ENCODE measurements around the gene ATP10B.
"Not testable (repeated sequence)": the region's sequence is repeated elsewhere in the genome, so short reads cannot be mapped to it uniquely, and the experiment has no call there.

Gene ATP10B

GRCh38 chr5:160760008-160760407, 92.0 kb downstream of the ATP10B start:
- DNase-seq (ENCODE audit: low read depth in 2 of 2): no peak

GRCh38 chr5:160757194-160757593, 94.8 kb downstream of the ATP10B start:
- DNase-seq (ENCODE audit: low read depth in 2 of 2): no peak

DNA sequence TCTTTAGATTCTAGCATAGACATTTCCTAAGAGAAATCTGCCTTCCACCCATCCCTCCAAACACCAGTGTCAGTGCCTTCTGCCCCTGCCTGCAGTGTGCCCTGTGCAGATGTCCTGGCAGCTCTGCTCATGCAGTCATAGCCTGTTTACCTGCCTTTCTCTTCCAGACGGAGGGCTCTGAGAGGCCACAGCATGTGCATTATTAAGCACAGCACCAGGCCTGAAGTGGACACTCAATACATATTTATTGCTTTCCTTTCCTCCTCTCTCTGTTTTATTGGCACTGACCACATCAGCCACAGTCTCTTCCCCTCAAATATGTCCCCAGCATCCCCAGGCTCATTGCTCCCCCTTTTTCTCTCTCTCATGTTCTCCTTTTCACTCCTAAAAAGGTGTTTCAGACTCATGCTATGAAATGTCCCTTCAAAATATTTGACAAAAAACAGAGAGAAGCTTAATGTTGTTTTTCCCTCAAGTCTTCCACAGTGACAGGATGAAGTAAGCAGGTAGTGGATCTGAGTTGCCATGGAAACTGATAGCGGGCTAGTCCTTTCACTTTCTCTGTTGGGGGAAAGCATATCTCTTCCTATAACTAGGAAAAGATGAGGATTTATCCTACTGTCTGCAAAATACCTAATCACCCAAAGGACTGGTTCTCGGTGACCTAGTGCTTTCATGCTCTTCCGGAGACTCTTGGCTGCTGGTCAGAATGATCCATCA, 100.9 kb downstream of the ATP10B start:
- DNase-seq (ENCODE audit: low read depth in 2 of 2): no peak

DNA sequence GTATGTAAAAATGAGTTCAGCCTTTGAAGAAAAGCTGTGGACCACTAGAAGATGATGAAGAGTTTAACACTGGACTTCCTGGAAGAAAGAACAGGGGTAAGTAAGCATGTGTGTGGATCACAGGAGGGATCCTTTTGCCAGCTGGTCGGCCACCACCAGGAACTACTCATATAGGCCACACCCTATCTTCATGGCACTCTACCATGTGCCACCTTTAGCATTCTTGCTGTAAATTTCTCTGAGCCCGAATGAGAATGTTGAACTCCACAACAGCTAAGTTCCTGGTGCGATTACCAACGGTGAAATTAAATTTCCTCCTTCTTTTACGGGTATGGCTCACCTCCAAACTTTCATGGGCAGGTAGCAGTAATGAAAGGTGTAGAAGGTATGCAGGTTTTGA, 102.3 kb downstream of the ATP10B start:
- DNase-seq (ENCODE audit: low read depth in 2 of 2): no peak

DNA sequence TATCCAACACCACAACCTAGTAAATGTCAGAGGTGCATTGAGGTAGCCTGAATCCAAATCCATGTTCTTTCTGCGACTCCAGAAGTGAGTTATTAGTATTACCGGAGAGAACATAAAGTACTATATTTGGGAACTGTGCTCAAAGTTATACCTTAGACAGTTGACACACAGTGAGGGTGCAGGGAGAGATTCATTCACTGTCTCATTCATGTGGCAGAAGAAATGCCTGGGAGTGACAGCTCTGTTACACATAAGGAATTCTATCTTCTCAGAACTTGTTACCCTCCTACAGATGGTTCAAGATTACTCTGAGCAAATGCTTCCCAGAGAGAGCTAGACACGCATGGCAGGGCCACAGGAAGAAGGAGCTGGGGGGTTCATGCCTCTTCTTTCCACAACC, 103.0 kb downstream of the ATP10B start:
- no peak for DNase-seq (ENCODE audit: low read depth in 2 of 2)

DNA sequence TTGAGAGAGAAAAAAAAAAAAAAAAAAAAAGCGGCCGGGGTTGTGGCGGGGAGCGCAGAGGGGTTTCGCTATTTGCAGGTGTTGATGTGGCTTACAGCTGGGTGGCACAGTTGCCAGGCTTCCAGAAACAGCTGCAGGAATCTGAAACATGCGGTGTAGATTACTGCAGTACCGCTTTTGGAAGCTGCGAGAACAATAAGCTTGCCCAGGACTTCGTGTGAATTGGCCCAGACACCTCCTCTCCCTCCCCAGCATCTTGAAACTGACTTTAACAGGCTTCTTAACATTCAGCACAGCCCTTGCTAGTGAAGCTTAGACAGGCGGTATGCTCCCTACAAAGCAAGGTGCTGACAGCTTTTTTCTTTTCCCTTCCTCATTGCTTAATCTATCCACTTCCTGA, 104.0 kb downstream of the ATP10B start:
- no peak for DNase-seq (ENCODE audit: low read depth in 2 of 2)

GRCh38 chr5:160747559-160747958, 104.5 kb downstream of the ATP10B start:
- DNase-seq (ENCODE audit: low read depth in 2 of 2): no peak

DNA sequence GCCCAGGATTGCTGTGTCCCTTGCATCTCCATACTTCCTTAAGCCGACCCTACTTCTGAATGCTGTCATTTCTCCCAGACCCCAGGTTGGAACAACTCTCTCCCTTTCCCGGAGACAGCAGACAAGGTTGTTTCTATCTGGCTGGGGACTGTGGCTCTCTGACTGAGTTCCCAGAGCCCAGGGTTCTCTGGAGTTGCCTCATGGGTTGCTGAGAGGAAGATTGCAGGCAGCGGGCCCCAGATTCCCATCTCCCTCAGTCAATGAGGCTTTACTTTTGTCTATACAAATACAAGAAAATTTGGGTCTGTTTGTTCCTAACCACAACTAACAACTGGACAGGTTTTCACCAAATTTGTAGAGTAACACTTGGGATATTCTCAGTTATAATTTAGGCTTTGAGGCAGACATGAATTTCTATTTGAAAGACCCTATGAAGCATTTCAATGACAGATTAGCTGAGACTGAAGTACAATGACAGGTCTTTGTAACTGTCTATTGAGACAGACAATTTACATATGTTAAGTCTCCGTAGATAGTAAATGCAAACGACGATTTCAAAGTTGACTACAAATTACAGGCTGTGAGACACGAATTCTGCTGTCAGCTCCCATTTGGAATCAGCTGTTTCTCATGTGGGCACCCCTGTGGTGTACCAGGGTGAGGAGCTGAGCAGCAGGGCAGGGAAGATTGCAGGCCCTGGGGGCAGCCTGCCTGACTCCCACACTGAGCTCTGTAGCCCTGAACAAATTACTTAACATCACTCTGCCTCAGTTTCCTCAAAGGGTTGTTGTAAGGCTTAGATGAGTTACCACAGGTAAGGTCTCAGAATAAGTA, 107.5 kb downstream of the ATP10B start:
- DNase-seq (ENCODE audit: low read depth in 2 of 2): no peak

GRCh38 chr5:160743027-160743426, 109.0 kb downstream of the ATP10B start:
- DNase-seq (ENCODE audit: low read depth in 2 of 2): no peak

GRCh38 chr5:160742446-160742845, 109.6 kb downstream of the ATP10B start:
- no peak for DNase-seq (ENCODE audit: low read depth in 2 of 2)

DNA sequence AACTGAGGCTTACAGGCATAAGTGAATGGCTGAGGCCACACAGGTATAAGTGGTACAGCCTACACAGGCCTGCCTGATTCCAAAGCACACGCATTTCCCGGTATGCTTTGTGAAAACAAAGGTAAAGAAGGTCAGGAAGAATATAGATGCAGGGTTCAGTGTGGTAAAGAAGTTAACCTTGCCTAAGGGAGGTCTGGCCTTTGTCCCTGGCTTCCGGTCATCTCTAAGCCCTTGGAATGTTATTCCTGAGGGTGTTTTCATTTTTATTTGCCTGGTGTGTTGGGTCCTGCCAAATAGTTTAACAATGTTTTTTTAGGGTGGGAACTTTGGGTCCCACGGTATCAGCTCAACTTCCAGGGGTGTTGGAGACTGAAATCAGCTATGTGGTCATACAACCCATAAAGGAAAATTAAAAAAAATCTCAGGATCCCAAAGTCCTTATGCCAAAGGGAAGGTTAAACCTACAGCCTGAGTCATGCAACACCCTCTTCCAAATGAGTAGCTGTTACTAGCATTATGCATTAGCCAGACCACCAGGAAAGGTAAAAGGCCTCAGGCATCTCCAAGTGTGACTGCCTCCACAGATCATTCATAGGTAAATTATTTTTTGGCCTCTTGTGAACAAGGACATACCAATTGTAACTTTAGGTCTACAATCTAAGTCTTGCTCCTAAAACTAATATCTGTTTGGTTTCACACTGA, 124.6 kb downstream of the ATP10B start:
- DNase-seq (ENCODE audit: low read depth in 2 of 2): no peak

DNA sequence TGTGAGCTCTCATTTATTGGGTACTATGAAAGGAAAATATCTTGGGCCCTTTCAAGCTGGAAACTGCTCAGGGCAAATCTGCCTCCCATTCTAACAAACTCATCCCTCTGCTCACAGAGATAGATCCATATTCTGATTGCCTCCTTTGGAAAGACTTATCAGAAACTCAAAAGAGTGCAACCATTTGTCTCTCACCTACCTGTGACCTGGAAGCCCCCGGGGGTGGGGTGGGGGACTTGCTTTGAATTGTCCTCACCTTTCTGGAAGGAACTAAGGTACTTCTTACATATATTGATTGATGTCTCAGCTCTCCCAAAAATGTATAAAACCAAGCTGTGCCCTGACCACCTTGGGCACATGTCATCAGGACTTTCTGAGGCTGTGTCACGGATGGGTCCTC, 125.3 kb downstream of the ATP10B start:
- no peak for DNase-seq (ENCODE audit: low read depth in 2 of 2)

DNA sequence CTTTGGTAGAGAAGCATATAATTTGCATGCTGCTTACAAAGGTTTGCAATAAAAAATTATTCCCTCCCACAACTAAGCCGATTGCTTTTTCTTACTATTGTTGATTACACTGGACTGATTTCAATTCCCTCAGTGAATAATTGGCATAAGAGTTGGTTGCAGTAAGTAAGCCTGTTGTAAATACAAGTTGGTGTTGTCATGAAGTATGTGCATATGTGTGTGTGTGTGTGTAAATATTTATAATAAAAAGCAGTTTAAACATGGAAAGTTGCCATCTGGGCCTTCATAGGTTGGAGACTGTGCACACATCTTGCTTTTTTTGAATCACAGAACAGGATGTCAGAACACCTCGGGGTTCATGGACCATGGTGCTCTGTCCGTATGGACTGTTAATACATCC, 131.2 kb downstream of the ATP10B start:
- DNase-seq (ENCODE audit: low read depth in 2 of 2): no peak

- not testable (repeated sequence) for DNase-seq (ENCODE audit: low read depth in 2 of 2)
Measured at GRCh38 chr5:160715508-160715907, 136.5 kb downstream of the ATP10B start.

- no peak for DNase-seq (ENCODE audit: low read depth in 2 of 2)
Measured at GRCh38 chr5:160703547-160704189, 148.3 kb downstream of the ATP10B start.

GRCh38 chr5:160702934-160703333, 149.1 kb downstream of the ATP10B start:
- DNase-seq (ENCODE audit: low read depth in 2 of 2): no peak

DNA sequence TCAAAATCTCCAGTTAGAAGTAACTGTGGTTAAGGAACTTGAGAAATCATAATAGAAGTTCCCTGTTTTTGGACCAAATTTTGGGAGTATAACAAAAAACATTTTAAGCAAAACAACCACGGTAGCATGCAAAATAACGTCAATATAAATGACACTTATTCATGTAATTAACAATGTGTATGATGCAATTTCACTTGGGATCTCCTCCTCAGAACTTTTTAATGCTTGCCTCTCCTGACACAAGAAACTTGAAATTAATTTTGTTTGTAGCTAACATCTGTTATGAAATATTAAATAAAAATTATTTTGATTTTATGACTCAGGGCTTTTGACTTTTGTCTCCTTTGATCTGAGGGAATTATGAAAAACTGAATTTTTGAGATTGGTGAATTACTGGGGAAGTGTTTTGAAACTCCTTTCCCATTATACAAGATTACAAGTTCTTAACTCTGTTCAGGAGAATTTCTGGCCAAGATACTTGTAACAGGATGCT, 149.7 kb downstream of the ATP10B start:
- no peak for DNase-seq (ENCODE audit: low read depth in 2 of 2)

GRCh38 chr5:160701403-160701802, 150.6 kb downstream of the ATP10B start:
- DNase-seq (ENCODE audit: low read depth in 2 of 2): no peak

DNA sequence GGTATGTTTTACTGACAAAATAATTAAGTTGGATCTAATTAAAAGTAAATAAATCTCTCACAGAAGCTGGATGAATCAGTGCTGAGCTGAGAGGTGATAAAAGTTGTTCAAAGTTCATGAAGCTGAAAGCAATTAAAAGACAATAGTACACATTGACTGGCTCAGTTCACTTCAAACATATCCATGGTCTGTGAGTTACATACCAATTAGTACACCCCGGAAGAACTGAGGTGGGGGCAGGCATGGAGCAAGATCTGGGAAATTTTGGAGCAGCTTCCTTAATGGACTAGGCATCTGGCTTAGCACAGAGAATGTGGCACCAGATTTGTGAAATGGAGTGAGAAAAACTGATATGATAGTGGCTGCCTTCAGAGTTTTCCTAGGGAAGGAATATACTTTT, 152.7 kb downstream of the ATP10B start:
- no peak for DNase-seq (ENCODE audit: low read depth in 2 of 2)

GRCh38 chr5:160697281-160697680, 154.7 kb downstream of the ATP10B start:
- DNase-seq (ENCODE audit: low read depth in 2 of 2): no peak

GRCh38 chr5:160694896-160695295, 157.1 kb downstream of the ATP10B start:
- DNase-seq (ENCODE audit: low read depth in 2 of 2): no peak
